SW 1271 (cell line): Measurements from ENCODE around the gene SCUBE1.

Experiments used
- DNase-seq, 2 experiments: peaks; one replicate each; lab custom pipeline; 2025; lab: John Stamatoyannopoulos, UW

Gene SCUBE1

DNA sequence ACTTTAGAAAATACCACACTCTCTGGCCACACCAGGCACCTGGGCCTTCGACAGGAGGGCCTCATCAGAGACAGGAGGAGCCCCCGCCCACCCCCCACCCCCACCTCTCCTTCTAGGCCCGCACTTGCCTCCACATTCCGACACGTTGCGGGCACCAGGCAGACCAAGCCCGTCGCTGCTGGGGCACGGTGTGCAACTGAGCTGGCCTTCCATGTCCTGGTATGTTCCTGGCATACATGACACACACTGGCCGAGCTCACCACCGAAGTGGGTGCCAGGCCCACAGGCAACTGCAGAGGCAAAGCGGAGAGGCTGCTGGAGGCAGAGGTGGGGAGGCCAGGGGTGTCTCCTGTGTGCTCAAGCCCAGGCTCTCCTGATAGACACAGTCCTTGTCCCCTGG lies 129.2 kb downstream of the SCUBE1 start:
- no peak for DNase-seq

DNA sequence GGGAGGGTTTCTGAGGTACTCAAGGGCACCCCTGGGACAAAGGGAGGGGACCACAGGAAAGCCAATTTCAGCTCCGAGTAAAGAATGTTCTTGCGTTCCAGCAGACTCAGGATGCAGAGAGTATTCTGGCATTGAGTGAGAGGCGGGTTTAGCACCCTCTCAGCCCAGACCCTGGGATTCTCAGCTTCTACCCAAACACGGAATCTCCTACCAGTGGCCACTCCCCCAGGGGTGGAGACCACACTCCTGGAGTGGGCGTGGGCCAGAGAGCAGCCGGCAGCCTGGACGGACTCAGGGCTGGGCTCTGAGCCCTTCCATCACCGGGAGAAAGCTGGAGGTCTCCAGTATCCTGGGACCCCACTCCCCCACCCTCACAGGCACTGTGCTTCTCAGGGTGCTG lies 130.1 kb downstream of the SCUBE1 start:
- no peak for DNase-seq

DNA sequence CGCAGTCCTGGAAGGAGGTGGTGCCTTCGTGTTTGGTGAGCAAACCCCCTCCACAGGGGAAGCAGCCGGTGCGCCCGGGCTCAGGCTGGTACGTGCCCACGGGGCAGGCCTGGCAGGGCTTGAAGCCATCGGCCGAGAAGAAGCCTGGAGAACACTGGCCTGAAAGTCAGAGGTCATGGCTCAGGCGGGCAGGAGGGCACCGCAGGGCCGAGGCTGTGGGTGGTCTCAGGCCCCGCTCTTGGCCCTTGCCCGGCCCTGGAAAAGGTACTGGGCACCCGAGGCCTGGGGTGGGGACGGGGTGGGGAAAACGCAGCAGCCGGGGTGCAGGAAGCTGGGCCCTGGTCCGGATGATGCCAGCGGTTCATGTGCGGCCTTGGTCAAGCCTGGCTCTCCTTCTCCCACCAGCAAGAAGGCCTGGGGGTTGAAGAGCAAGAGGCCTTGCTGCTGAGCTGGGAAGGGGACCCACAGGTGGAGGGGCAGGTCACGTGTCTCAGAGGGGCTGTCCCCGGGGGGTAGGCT lies 130.7 kb downstream of the SCUBE1 start:
- no peak for DNase-seq

DNA sequence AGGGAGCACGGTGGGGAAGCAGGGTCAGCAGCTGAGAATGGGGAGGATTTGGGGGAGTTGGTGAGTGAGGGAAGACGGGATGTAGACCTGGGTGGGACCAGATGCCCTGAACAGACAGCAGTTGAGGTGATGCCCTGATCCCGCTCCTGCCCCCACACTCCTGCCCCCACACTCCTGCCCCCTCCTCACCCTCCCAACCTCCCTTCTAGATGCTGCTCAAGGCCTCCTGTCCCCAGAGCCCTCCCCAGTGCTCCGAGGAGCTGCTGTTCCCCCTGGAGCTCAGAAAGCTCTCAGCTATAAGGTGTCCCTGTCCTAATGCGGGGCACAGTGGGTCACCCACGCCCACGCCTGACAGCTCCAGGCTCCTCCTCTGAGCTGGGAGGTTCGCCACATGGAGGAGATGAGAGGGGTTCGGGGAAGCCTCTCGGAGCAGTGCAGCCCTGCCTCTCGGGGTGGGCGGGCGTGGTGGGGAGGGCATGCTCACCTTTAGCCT lies 131.2 kb downstream of the SCUBE1 start:
- no peak for DNase-seq

DNA sequence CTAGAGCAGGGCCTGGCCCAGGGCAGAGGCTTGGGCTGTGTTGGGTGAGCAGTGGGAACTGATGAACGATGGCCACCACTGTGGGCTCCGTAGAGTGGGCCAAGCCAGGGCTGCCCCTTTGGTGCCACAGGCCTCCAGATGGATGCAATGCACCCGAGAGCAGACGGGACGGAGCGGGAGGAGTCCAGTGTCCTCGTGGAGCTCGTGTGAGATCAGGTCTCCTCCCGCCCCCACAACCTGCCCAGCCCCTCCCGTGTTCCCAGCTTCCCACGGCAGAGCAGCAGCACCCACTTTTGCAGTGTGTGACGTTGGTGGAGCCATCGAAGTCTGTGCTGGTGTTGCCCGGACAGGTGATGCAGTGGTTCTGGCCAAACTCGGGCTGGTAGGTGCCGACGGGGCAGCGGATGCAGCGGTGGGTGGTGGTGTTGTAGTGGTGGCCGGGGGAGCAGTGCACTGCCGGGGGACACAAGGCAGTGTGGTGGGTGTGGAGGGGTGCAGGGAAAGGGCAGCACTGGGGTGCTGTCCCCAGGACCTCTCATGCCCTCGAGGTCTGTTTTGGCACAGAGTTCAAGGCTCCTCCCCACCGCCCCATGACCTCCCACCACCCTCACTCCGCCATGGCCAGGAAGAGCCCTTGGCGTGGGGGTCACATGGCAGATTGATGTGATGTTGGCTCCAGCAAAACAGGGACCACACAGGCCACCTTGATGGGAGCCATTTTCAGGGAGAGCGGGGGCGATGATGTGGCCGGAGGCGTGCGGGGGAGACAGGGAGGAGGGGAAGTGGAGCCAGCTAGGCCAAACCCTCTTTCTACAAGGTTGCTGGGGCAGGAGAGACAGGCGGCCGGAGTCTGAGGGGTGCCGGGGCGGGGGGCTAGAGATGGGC lies 132.3 kb downstream of the SCUBE1 start:
- DNase-seq: no peak

DNA sequence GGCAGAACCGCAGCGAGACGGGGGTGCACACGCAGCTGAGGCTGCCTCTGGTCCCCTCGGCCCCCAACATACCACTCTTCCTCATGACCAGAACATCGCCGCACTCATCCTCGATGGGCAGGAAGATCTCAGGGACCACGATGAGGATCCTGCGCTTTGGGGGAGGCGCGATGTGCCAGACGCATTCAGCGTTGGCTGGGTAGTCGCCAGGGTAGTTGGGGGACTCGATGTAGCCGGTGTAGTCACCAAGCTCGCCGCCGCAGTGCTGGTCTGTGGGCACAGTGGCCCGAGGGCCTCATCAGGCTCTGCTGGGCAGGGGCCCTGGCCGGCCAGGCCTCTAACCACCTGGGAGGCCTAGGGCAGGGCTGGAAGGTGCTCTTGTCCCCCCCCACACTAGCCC lies 133.2 kb downstream of the SCUBE1 start:
- no peak for DNase-seq

DNA sequence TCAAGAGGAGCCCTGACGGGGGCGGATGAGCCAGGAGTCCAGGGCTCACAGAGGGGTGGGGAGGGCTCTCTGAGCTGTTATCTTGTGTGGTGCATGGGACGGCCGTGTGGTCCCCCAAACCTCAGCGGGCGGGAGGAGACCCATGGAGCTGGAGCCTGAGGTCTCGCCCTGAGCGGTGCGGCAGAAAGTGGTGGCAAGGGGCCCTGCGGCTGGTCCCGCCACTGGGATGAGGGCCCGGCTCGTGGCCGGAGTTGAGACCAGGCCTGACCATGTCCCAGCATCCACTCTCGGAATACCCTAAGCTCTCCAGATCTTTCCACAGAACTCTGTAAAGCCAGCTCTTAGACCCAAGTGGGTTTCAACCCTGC lies 133.7 kb downstream of the SCUBE1 start:
- no peak for DNase-seq

DNA sequence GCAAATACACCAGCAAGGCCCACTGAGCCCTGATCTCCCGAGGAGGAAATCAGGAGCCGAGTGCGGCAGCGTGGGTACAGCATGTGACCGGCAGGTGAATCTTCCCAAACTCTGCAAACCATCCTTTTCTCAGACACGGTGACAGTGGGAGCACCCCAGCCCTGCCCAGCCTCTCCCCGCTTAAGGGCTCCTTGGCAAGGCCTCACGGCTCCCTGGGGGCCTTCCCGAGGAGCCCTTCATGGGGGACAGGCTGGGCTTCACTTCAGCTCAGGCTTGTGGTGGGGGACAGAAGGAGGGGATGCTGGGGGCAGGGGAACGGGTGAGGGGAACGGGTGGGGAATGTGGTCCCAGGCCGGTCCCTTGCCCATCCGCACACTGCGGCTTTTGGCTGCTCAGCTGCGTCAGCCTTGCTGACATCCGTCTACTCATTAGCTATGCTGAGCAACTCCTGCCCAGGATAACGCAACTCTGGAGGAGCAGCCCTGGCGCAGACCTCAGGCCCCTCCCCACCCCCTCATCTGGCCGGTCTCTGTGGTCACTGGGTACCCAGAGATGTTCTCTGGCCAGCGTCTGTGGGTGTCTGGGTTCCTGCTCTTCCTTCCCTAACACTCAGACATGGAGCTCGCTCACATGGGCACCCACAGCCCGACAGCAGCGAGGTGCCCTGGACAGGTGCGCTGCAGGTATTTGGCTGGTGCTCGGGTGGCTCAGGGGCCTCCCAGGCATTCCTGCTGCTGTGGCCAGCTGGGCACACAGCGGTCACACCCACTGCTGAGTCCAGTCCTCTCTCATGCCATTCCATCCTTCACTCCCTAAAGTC lies 134.3 kb downstream of the SCUBE1 start:
- no peak for DNase-seq

DNA sequence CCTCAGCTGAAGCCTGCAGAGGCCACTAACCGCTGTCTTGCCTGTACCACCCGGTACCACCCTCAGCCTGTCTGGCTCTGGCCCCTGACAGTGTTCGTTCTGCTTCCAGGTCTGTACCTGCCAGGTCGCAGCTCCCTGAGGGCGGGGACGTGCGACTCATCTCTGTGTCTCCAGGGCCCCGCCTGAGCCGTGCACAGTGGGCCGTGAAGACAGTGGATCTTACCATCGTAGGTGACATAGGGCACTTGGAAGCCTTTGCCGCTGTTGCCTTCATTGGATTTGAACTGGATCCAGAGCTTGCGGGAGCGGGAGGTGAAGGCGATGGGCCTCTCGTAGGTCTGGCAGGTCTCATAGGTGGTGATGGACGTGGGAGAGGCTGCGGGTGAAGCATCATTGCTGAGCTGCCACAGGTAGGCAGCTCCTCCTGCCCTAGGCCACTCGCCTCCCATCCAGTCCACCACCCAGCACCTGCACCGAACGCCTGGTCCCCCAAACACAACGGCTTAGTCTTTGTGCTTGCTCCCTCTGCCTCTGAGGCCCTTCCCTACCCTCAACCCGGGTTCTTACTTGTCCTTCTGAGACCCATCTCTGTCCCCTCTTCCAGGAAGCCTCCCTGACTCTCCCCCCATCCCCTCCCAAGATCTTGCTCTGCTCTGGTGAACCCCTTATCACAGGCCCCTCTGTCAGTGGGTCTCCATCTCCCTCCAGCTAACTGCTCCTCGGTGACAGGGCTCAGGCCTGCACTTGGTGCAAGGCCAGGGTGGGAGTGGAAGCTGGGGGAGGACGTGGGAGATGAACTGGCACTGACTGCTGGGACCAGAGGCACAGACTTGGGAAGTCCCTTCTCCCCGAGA lies 135.1 kb downstream of the SCUBE1 start:
- DNase-seq: no peak

DNA sequence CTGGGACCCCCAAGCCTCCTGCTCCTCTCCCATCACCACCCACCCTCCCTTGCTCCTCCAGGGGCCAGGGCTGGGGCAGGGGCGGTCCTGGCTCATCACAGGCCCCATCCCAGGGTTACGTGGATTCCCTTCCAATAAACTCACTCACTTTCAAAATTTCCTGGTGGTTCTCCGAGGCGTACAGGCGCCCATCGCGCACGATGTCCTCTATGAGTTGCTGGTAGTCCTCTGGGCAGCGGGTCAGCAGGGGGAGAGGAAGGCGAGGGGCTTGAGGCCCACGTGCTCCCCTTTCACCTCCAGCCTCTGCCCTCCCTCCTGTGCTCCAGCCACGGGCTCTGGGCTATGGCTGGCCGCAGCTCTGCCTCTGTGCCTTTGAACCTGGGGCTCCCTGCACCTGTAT lies 135.8 kb downstream of the SCUBE1 start:
- no peak for DNase-seq

DNA sequence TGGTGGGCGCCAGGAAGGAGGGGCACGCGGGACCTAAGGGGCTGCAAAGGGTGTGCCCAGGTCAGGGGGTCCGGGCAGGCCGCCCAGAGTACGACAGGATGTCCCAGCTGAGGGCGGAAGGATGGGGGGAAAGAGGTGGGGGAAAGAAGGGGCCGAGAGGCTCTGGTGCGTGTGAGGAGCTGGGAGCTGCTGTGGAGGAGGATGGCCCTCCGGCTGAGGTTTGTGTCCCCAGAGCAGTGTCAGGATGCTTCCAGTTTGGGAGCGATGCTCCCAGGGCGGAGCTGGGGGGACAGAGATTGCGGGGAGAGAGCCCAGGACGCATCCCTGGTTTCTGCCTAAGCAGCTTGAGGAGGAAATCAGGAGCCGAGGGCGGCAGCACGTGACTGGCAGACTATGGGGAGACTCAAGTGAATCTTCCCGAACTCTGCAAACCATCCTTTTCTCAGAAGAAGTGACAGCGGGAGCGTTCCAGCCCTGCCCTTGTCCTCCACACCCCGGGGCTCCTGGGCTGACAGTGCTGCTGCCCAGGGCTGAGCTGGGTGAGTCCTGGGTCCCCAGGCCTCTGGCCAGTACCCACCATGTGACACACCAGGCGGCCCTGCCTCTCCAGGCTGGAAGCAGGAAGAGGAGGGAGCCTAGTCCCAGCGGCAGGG lies 136.5 kb downstream of the SCUBE1 start:
- no peak for DNase-seq

DNA sequence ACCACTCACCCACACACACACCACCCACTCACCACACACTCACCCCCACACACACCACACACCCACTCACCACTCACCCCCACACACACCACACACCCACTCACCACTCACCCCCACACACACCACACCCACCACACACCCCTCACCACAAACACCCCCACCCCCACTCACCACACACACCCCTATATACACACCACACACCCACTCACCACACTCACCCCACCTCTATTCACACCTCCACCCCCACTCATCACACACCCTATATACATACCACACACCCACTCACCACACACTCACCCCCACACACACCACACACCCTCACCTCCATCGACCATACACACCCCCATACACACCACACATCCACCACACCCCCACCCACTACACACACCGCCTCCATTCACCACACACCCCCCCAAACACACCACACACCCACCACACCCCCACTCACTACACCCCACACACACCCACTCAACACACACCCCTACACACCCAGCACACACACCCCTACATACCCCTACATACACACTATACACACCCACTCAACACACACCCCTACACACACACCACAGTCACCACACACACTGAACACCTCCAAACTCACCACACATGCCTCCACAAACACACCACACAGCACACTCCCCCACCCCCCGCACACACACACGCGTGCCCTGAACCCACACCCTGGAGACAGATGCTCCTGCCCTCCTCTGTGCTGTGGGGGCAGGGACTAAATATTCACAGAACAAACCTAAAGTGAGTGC lies 137.2 kb downstream of the SCUBE1 start:
- no peak for DNase-seq

DNA sequence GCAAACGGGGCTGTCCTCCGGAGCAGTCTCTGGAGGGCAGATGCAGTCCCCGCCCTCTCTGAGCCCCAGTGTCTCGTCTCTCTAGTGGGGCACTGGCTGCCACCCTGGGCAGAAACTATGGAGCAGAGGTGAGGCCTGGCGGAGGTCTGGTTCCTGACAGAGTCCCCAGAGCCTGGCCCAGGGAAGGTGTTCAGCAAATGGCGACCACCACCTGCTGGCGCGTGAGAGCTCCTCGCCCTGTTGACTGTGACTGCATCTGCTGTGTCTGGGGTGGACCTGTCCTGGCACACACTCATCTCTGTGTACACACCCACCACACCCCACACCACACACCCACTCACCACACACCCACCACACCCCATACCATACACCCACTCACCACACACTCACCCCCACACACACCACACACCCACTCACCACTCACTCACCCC lies 137.9 kb downstream of the SCUBE1 start:
- DNase-seq: no peak

DNA sequence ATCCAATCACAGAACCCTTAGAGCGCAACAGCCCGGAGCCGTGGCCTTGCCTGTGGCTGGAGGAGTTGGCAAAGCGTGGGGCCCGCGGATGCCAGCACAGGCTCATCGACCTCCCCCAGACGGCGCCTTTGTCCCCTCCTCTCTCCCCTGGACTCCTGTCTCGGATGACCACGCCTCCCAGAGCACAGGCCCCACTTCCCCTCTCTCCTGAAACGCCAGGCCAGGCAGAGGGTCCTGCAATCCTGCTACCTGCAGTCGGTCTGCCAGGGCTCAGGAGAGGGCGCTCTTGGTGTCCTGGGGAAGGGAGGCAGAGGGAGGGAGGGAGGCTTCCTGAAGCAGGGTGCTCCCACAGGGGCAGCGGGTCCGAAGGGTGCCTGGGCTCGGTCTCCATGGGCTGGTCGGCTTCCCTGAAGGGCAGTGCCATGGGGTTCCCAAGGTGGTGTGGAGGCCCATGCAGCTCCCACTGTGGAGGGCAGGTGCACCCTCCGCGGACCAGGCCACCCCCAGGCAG lies 139.6 kb downstream of the SCUBE1 start:
- no peak for DNase-seq

DNA sequence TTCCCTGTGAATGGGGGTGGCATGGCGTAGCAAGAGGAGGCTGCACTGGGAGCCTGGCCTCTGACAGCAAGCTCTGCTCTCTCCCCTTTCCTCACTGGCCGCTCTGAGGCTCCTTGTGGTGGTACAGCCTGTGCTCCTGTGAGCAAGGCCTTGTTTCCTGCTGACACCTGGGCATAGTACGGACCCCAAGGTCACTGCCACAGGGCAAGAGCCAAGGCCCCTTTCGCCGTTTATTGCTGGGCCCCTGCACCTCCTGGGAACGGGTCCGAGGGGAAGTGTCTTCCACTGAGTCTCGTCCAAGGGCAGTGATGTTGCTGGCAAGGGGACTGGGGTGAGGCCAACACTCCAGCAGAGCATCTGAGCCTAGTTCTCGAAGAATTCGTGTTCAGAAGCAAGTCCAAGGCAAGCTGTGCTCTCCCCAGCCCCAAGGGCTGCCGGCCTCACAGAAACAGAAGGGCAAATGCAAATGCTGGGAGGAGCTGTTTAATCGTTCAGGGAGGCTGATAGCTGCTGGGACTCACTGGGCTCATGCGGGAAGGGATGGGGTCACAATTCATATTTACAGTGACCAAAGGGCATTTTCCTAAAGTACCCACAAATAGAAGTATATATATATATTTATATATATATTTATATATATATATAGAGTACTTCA lies 140.3 kb downstream of the SCUBE1 start:
- DNase-seq: no peak

DNA sequence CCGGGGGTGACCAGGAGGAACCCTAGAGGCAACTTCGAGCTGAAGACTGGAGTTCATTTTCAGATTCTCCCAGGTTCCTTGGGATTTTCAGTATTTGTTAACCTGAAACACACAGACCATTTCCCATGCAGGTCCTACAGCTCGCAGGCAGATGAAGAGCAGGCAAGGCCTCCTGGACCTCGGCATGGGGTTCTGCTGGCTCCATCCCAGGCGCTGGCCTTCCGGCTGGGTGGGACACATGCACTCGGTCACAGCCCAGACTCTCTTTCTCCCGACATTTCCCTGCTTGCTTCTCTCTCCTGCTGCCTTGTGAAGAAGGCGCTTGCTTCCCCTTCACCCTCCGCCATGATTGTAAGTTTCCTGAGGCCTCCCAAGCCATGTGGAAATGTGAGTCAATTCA lies 140.8 kb downstream of the SCUBE1 start:
- DNase-seq: no peak

DNA sequence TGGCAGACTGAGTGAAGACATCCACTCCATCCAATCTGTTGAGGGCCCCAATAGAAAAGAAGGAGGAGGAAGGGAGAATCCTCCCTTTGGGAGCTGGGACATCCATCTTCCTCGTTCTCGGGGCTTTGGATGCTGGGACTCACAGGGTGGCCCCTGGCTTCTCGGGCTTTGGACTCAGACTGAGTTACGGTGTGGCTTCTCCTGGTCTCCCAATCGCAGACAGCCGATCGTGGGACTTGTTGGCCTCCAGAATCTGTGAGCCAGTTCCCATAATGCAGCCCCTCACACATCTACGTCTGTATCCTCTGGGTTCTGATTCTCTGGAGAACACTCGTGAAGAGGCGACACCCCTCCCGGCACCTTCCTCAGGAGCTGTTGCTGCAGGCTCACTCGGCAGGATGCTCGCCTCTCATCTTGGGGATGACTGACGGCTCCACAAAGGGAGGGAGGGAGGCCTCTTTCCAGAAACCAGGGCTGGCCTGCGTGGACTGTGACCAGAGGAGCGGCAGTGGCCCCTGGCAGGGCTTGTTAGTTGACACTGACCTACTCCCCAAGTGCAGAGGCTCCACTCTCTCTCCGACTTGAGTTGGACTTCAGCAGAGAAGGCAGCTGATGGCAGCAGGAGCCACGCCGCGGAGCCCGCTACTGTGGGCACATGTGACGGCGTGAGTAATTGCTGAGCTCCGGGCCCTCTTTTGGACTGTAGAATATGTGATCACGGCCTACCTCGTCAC lies 141.5 kb downstream of the SCUBE1 start:
- no peak for DNase-seq

DNA sequence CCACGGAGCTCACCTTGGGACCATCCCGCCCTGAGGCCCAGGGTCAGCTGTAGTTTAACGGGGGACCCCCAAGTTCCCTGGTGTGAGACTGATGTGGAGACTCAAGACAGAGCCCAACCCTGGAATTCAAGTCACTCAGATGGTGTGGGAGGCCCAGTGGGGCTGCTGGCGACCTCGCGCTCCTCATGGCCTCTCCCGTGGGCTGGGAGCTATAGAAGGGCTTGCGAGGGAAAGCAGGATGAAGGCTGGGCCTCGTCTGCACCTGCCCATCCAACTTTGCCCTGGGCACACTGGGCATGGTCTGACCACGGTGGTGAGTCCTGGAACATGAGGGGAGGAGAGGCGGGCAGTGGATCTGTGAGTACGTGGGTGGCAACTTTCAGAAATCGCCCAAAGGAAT lies 142.6 kb downstream of the SCUBE1 start:
- no peak for DNase-seq

DNA sequence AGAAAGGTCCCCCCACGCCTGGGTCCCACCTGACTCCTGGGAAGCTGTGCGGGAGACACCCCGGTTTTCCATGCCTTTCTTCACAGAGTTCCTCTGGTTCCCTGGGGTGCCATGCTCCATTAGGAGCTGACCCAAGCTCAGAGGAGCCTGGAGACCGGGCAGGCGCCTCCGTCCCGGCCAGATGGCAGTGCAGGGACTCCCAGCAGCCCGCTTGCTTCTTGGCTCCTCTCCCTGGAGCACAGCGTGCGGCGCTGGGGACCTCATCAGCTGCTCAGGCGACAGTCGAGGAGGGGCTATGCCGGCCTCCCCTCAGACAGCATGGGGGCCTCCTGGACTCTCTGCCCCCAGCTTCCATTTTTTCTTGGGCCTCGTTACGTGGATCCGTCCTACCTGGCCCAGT lies 143.1 kb downstream of the SCUBE1 start:
- no peak for DNase-seq
